A673 (cell line): Measurements from ENCODE around the gene CSPG4. TPM values are rescaled to one million over a fixed set of nuclear protein-coding genes. Genes with fewer than 3 reads are reported as not detected.

Source experiments
- BruUV-seq: library from RNA; stranded (reverse); fragments of 400-500 nt; replicated peaks from 2 replicates; lab custom pipeline; 2021; lab: Mats Ljungman, UMichigan
- CTCF ChIA-PET: fragments of 300-600 bp; sonication (Branson Sonifier 250); formaldehyde crosslinking; loops from one replicate; lab custom pipeline; 2022; ENCODE audit warnings: antibody characterized with exemption; lab: Charles Lee
- POLR2A ChIA-PET: fragments of 300-600 bp; sonication (Branson Sonifier 250); formaldehyde crosslinking; loops from one replicate; lab custom pipeline; 2022; ENCODE audit warnings: antibody characterized with exemption; ENCODE audit not compliant: low non-redundant PET; lab: Charles Lee
- DNase-seq: peaks from one replicate; pipeline ENCODE4 v3.0.0-alpha.2; 2015; ENCODE audit warnings: low spot score
- H3K27ac ChIP-seq: fragments of 200-600 bp; sonication (generic); 2 replicates; pipeline ENCODE4 v1.5.1; 2016; ENCODE audit warnings: mixed run types, low read depth, mild to moderate bottlenecking, mixed read lengths, antibody characterized with exemption, low read length; ENCODE audit not compliant: poor library complexity, severe bottlenecking
- H3K27me3 ChIP-seq: fragments of 200-600 bp; sonication (generic); replicated peaks from 2 replicates; pipeline ENCODE4 v1.6.1; 2017; ENCODE audit warnings: mixed run types, low read depth, mild to moderate bottlenecking, mixed read lengths, antibody characterized with exemption, low read length; ENCODE audit not compliant: insufficient read depth, poor library complexity
- H3K36me3 ChIP-seq: fragments of 200-600 bp; sonication (generic); 2 replicates; pipeline ENCODE4 v1.6.1; 2016; ENCODE audit warnings: mixed run types, mild to moderate bottlenecking, mixed read lengths, antibody characterized with exemption, low read length; ENCODE audit not compliant: insufficient read depth, poor library complexity, severe bottlenecking
- H3K4me1 ChIP-seq: fragments of 200-600 bp; sonication (generic); 2 replicates; pipeline ENCODE4 v1.6.1; 2017; ENCODE audit warnings: mixed run types, mild to moderate bottlenecking, mixed read lengths, antibody characterized with exemption, low read length; ENCODE audit not compliant: insufficient read depth, poor library complexity, severe bottlenecking
- H3K4me3 ChIP-seq: fragments of 200-600 bp; sonication (generic); 2 replicates; pipeline ENCODE4 v1.5.1; 2016; ENCODE audit warnings: low read depth, mixed run types, mild to moderate bottlenecking, mixed read lengths, low read length; ENCODE audit not compliant: poor library complexity, severe bottlenecking
- H3K9me3 ChIP-seq: fragments of 200-600 bp; sonication (generic); 2 replicates; pipeline ENCODE4 v1.6.1; 2016; ENCODE audit warnings: mixed run types, low read depth, mild to moderate bottlenecking, mixed read lengths, antibody characterized with exemption, low read length; ENCODE audit not compliant: poor library complexity, severe bottlenecking
- EZH2 ChIP-seq: fragments of 200-600 bp; sonication (generic); IDR thresholded peaks from 2 replicates; pipeline ENCODE4 v1.6.1; 2017; ENCODE audit warnings: borderline replicate concordance, low read depth, mild to moderate bottlenecking, mixed read lengths, antibody characterized with exemption, low read length; ENCODE audit not compliant: poor library complexity, severe bottlenecking
- intact Hi-C: fragments of 100-400 bp; cut with micrococcal nuclease; formaldehyde crosslinking; loops from one replicate; pipeline ENCODE4 v1.10.0; 2022; ENCODE audit not compliant: unreplicated experiment
- total RNA-seq: library from RNA; stranded (reverse); gene quantifications from 2 replicates; pipeline ENCODE4 v1.2.3, GENCODE V29; 2021
- TF ChIP-seq, protein P1 (sequence below): fragments of 300-800, 200-600 bp; sonication (generic); conservative IDR thresholded peaks from 2 replicates; pipeline ENCODE4 v1.5.1; 2017; ENCODE audit warnings: low read depth, mild to moderate bottlenecking, antibody characterized with exemption, low read length, moderate library complexity, mixed read lengths

The CSPG4 gene
- total RNA-seq, 1 experiment from 2014 or later = 0.11 TPM

DNA sequence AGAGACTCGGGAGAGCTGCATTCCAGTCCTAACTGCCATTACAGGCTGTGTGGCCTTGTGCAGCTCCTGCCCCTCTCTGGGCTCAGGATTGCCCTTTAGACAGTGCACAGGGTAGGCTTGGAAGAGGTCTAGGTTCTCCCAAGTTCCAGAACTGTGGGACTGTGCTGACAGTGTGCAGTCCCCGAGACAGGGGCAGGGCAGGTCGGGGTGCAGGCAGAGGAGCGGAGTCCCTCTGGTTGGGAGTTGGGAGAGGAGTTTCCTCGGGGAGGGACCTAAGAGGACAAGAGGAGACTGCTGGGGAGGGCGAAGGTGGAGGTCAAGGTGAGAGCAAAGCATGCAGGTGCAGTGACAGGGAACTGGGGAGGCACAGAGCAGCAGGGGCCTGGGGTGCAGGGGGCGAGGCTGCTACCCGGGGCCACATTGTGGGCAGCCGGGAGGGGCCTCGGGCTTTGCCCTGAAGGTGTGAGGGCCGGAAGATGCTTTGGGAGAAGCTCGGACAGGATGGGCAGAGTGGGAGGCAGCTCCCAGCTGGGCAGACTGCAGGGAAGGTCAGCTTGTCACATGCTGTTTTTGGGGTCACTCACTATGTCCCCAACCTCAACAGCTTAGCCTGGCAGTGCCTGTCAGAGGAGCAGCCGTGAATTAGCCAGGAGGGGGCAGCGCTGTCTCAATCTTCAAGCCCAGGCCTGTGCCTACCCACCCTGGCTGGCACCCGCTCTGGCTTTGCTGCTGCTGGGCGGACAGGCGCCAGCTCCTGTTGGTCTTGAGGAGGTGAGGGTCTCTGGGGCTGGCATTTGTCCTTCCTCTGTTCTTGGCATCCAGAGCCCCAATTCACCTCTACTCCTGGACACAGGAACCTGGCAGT is 15.4 kb upstream of the CSPG4 start:
- peak; percentile 67 for DNase-seq
- Histone ChIP-seq H3K4me1 (no peaks in the 10 kb centered on the region), H3K36me3 (no peaks in the 10 kb centered on the region), H3K27ac (no peak overlapping the region), H3K9me3 (no peaks in the 10 kb centered on the region), H3K27me3 (no peaks in the 10 kb centered on the region), H3K4me3 (no peak overlapping the region)
- CTCF ChIA-PET = interaction anchor here (1.1 kb wide), 2 partner anchors 194 to 412 kb away, joined by 5 to 6 read pairs; no protein-coding TSS in a partner anchor
- TF ChIP-seq EZH2 = no peak
- TF ChIP-seq, protein P1, sequence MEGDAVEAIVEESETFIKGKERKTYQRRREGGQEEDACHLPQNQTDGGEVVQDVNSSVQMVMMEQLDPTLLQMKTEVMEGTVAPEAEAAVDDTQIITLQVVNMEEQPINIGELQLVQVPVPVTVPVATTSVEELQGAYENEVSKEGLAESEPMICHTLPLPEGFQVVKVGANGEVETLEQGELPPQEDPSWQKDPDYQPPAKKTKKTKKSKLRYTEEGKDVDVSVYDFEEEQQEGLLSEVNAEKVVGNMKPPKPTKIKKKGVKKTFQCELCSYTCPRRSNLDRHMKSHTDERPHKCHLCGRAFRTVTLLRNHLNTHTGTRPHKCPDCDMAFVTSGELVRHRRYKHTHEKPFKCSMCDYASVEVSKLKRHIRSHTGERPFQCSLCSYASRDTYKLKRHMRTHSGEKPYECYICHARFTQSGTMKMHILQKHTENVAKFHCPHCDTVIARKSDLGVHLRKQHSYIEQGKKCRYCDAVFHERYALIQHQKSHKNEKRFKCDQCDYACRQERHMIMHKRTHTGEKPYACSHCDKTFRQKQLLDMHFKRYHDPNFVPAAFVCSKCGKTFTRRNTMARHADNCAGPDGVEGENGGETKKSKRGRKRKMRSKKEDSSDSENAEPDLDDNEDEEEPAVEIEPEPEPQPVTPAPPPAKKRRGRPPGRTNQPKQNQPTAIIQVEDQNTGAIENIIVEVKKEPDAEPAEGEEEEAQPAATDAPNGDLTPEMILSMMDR = peak; percentile 77
- POLR2A ChIA-PET = no interaction called here
- no TSS peak for BruUV-seq
- intact Hi-C loops = loop anchor here (5.0 kb wide), 1 partner anchor 74 kb away; no protein-coding TSS in a partner anchor

- no TSS peak for BruUV-seq
- H3K9me3 ChIP-seq = no peaks in the 10 kb centered on the region
- intact Hi-C loops = loop anchor here (5.0 kb wide), 1 partner anchor 75 kb away; no protein-coding TSS in a partner anchor
- ChIA-PET CTCF (no interaction called here), POLR2A (no interaction called here)
- no peaks in the 10 kb centered on the region for H3K27me3 ChIP-seq
- no peak overlapping the region for H3K4me3 ChIP-seq
- H3K36me3 ChIP-seq = no peaks in the 10 kb centered on the region
- no peaks in the 10 kb centered on the region for H3K4me1 ChIP-seq
- no peak overlapping the region for H3K27ac ChIP-seq
- DNase-seq = no peak
- TF ChIP-seq, protein P1 = no peak
- TF ChIP-seq EZH2 = no peak
These were observed 14.4 kb upstream of the CSPG4 start for GRCh38 chr15:75727031-75727531.

- intact Hi-C loops = loop anchor here (5.0 kb wide), 1 partner anchor 76 kb away; no protein-coding TSS in a partner anchor
- Histone ChIP-seq H3K36me3 (no peaks in the 10 kb centered on the region), H3K27me3 (no peaks in the 10 kb centered on the region), H3K4me1 (no peaks in the 10 kb centered on the region), H3K4me3 (no peak overlapping the region), H3K27ac (no peak overlapping the region), H3K9me3 (no peaks in the 10 kb centered on the region)
- POLR2A ChIA-PET = no interaction called here
- TF ChIP-seq, protein P1 = no peak
- TF ChIP-seq EZH2 = no peak
- DNase-seq = no peak
- no TSS peak for BruUV-seq
- CTCF ChIA-PET = no interaction called here
These were observed 13.3 kb upstream of the CSPG4 start for GRCh38 chr15:75725719-75726607.
